ENCODE data around the gene FLYWCH2. TPM values are rescaled to one million over a fixed set of nuclear protein-coding genes. Genes with fewer than 3 reads are reported as not detected.

Gene FLYWCH2
- total RNA-seq, 1 donor from 2014 or later: 72.2 TPM

DNA sequence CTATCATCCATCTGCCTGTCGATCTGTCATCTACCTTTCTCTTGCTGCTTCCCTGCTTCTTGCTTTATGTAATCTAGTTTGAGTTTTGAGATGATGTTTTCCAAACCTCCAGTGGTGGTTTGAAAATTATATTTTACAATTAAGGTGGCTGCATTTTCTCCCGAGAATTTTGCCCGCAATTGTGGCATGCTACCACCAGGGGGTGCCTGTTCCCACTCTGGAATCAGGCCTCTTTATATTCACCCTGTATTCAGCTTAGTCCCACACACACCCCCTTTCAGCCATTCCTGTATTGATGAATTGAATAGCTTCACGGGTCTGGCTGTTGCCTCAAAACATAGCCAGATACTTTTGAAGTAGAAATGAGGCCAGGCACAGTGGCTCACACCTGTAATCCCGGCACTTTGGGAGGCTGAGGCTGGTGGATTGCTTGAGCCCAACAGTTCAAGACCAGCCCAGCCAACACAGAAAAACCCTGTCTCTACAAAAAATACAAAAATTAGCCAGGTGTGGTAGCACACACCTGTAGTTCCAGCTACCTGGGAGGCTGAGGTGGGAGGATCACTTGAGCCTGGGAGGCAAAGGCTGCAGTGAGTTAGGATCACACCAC lies 28.2 kb upstream of the FLYWCH2 start:
- no peak for DNase-seq

DNA sequence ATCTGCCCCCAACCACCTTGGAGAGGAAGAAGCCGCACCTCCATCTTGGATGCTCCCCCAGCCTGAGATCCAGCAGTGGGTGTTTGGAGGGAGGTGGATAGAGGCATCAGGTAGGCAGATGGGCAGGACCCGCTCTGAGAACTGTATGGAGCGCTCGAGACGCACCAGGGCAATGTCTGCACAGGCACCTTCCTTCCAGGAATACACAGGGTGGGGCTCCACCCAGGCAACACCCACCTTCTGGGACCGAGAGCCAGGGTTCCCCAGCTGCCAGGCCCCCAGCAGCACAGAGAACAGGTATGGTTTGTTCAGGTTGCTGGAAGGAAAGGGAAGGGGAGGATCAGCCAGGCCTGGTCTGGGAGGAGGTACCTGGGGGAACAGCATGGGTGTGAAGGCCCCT lies 27.5 kb upstream of the FLYWCH2 start:
- DNase-seq: no peak

- no peak for DNase-seq
Observed at GRCh38 chr16:2856061-2856670, 26.8 kb upstream of the FLYWCH2 start.

GRCh38 chr16:2856686-2857450 lies 26.1 kb upstream of the FLYWCH2 start:
- no peak for DNase-seq

GRCh38 chr16:2857451-2858244 lies 25.4 kb upstream of the FLYWCH2 start, which contains the start of gene PRSS22:
PRSS22 (minus strand) TSS chr16:2858170; CDS start chr16:2858104, 66 bp downstream.
- no peak for DNase-seq

GRCh38 chr16:2858245-2859025 lies 24.6 kb upstream of the FLYWCH2 start:
- DNase-seq: no peak

GRCh38 chr16:2859686-2860265 lies 23.2 kb upstream of the FLYWCH2 start:
- DNase-seq: no peak

DNA sequence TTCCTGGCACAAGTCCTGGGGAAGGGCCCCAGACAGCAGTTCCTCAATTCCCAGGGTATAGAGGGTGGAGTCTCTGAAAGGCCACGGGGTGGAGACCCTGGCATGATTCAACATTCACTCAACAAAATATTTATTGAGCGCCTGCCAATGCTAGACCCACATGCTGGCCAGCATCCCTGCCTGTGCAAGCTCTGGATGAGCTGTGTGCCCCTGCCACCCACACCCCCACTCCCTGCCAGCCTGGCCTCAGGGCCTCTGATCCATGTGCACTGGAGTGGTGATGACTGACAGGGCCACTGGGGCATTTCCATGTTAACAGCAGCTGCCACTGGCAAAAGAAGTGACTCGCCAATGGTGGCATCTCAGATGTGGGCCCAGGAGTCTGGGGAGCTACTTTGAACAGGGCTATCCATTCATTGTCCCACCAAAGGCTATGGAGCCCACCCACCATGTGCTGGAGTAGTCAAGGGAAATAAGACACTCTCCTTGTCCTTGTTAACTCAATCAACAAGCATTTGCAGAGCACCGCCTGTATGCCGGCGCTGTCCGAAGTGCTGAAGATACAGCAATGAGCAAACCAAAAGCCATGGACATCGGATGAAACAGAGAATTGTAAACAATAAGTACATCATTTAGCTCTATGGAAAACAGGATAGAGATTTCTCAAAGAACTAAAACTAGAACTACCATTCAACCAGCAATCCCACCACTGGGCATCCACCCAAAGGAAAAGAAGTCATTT lies 22.0 kb upstream of the FLYWCH2 start:
- DNase-seq: peak; percentile 35

DNA sequence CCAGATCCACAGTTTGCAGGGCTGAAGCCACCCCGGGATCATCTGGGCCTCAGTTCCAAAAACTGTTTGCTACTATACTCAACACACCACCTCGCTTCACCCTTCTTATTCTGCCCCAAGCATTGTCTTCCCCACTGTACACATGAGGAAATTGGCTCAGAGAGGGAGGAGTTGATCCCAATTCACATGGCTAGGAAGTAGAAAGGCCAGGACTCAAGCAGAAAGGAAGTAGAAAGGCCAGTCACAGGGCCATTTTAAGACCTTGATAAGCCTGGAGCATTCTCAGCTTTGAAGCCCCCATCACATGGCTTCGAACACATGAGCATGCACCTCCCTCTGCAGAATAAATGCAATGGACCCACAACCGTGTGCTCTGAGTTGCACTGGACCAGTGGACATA lies 17.4 kb upstream of the FLYWCH2 start:
- DNase-seq: no peak

GRCh38 chr16:2866431-2866830 lies 16.6 kb upstream of the FLYWCH2 start:
- DNase-seq: no peak

- no peak for DNase-seq
Observed at GRCh38 chr16:2867661-2867986, 15.4 kb upstream of the FLYWCH2 start.

DNA sequence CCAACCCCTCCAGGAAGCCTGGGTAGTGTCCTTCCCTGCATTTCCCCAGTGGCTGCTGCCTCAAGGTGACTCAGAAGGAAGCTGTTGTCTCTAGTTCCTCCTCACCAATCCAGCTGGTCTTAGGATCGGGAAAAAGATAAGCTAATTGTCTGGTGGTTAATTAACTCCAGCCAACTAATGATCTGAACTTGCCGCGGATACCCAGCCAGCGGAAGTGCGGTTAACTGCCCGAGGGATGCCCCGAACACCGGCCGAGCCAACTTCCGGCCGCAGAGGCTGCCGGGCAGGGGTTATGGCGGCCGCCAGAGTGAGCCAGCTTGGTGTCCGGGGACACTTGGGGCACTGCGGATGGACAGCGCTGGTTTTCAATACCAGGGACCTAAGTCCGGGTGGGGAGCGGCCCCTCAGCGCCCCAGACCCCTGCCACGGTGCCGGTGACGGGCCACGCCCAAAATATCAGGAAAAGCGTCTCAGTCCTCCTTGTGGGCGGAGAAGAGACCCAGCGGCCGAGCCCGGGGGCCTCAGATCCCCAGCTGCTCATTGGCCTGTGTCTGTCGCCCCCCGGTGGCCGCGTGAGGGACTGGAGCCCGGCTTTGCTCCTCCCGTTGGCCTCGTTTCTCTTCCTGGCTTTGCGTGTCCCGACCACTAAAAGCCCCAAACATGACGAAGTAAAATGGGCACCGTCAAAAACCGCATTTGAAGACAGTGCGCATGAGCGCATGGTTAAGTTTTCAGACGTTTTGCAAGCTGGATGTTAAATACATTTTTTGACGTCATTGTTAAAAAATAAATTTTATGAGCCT lies 14.8 kb upstream of the FLYWCH2 start:
- DNase-seq: peak; percentile 96

GRCh38 chr16:2871926-2872325 lies 11.1 kb upstream of the FLYWCH2 start:
- DNase-seq: no peak

GRCh38 chr16:2874032-2874911 lies 8.7 kb upstream of the FLYWCH2 start:
- DNase-seq: no peak

GRCh38 chr16:2874912-2875362 lies 8.1 kb upstream of the FLYWCH2 start:
- peak; percentile 86 for DNase-seq

DNA sequence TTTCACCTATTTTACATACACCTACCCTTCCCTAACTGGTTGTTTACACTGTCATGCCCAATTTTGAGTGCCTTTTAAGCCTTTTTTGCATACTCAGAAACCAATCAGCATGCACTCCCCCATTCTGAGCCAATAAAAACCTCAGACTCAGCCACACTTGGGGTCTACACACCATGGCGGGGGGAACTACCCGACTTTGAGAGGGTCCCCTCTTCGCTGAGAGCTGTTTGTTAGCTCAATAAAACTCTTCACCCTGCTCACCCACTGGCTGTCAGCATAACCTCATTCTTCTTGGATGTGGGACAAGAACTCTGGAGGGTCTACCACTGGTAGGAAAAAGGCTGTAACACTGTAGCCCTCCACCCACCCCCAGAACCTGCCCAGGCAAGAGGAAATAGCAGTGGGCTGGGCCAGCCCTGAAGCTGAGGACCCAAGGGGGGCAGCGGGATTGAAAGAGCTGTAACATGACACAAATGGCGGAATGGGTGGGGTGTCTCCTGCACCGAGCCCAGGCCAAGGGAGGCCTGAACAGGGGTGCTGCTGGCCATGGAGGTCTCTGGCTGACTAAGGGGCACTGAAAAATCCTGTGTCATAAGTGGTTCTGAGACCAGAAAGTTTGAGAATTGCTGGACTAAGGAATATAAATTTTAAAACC lies 3.0 kb upstream of the FLYWCH2 start:
- DNase-seq: no peak

GRCh38 chr16:2881783-2882649 lies 999 bp upstream of the FLYWCH2 start:
- peak; percentile 31 for DNase-seq

All from dermis blood vessel endothelial cell (primary cell).